Stimulated activated CD4-positive, alpha-beta T cell treated with anti-CD3 and anti-CD28 coated beads, Interleukin-4, amount 100 ng/mL, for 1 hour (primary cell): ENCODE measurements around the gene NDUFA8.

ENCODE experiments used
- DNase-seq: peaks from one replicate; pipeline ENCODE4 v3.0.0-alpha.2; 2020

The NDUFA8 gene

DNA sequence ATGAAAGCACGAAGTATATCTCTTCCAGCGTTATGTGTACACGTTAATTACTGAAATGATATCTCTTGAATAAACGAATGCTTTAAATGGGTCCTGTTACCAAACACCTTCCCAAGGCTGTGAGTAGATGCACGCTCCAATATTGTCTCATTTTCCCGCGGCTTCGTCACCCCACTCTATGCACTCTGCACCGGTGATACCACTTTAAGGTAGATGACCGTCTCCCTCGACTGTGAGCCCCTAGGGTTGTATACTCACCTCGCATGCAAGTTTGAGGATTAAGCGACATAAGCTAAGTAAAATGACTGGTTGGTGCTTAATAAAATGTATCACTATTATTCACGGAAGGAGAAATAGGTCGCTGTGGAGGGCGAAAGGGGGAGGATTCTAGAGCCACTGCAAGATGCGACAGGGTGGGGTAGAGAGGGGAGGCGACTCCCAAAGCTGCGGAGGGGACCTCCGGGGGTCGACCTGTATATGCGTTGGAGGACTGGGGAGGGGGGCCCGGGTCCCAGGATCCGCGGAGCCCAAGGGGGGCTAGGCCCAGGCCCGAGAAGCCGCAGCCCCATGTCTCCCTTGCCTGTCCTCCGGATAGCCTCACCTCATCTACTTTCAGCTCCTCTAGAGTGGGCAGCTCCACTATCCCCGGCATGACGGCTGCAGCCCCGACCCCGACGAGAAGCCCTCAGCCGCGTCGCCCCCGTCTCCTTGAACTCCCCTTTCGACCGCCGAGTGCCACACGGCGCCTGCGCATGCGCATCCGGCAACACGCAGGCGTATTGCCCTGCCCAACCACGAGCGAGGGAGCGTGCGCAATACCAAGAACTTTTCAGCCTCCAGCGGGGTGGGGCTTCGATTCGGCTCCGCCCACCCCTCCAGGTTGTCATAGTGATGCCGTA is at the start of gene NDUFA8, which contains the start of gene MORN5:
Gene NDUFA8, minus strand, starts transcription at position 754 of the 899 bp plus-strand sequence. Its CDS starts 102 bp downstream, at position 652.
Gene MORN5, plus strand, starts transcription at position 883 of the 899 bp plus-strand sequence. CDS start 65 bp downstream, outside the sequence.
- peak; percentile 96 for DNase-seq

DNA sequence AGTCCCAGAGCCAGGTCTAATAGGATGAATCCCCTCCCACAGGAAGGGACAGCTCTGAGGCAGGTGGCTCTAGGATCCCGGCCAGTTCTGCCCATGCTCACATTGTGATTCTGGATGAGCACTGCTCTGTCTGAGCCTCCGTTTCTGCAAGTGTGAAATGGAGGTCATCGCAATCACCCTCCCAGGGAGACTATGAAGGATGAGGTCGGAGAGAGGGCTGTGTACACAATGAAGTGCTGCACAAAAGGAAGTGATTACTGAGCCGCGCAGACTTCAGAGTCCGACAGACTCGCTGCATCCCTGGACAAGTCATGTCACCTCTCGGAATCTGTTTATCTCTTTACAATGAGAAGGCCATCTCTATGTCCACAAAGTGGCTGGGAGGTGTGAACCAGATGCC is 47.5 kb upstream of the NDUFA8 start:
- no peak for DNase-seq

- DNase-seq: no peak
Measured at GRCh38 chr9:122206118-122207046, 46.8 kb upstream of the NDUFA8 start.

GRCh38 chr9:122205176-122205575 is 45.6 kb upstream of the NDUFA8 start:
- DNase-seq: no peak

DNA sequence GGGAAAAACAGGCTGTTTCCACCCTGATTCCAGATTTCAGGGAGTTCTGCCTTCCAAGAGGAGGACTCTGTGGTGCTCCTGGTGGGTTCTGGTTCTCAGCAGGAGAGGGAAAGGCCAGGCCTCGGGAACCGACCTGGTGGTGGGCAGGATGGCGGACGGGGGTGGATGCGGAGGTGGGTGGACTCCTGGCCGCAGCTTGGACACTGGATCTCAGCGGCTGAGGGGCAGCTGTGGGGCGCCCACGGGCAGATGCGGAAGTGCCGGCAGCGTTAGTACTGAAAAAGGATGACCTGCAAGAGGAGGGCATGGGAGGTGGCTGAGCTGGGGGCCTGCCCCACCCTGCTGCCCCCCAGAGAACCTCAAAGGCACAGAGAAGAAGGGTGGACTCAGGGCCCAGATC is 44.9 kb upstream of the NDUFA8 start:
- no peak for DNase-seq

DNA sequence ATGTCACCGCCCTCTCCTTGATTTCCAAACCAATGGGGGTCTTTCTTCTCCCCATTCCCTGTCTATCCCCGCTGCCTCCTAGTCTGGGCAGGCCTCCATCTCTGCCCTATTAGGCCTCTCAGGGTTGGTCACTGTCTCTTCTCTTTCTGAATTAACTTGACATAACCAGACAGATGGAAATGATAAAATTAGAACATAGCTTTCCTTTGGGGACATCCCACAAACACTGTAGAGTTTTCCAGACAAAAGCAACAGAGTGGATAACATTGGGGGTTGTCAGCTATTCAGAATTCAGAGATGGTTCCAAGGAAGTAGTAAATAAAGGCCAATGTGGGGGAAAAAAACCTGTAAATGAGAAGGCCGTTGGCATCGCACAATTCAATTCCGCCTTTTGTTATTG is 44.5 kb upstream of the NDUFA8 start:
- no peak for DNase-seq

GRCh38 chr9:122202111-122202510 is 42.5 kb upstream of the NDUFA8 start:
- no peak for DNase-seq

GRCh38 chr9:122201641-122202040 is 42.1 kb upstream of the NDUFA8 start:
- DNase-seq: no peak

DNA sequence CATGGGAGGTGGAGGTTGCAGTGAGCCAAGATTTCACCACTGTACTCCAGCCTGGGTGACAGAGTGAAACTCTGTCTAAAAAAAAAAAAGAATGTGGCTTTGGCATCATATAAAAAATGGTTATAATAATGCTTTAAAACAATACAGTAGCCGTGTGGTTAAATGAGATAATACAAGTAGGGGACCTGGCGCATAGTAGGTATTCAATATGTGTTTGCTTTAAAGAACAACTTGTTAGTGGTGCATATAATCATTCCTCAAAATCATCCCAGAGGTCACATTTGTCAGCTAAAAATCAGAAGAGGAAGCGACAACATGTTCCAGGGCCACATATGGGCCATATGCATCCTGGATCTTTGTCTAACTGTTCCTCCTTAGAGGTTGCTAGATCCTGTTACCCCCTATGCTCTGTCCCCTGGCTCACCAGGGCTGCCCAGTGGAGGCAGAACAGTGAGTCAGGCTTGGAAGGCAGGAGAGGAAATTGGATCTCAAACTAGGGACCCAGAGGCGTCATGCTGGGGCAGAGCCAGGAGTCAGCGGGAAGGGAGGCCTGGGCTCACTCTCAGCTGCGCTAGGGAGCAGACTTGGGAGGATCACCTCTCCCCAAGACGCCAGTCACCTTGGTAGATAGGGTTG is 41.5 kb upstream of the NDUFA8 start:
- DNase-seq: no peak

- DNase-seq: no peak
Measured at GRCh38 chr9:122197882-122198281, 38.3 kb upstream of the NDUFA8 start.

GRCh38 chr9:122197426-122197825 is 37.8 kb upstream of the NDUFA8 start:
- no peak for DNase-seq

DNA sequence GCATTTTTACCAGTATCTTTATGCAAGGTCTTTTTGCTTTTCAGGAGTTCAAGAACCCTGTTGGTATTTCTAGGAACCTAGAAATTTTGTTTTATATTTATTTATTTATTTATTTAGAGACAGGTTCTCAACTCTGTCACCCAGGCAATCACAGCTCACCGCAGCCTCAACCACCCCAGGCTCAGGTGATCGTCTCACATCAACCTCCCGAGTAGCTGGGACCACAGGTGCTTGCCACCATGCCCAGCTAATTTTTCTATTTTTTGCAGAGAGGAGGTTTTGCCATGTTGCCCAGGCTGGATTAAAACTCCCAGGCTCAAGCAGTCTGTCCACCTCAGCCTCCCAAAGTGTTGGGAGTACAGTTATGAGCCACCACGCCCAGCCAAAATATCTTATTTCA is 36.3 kb upstream of the NDUFA8 start:
- DNase-seq: no peak

DNA sequence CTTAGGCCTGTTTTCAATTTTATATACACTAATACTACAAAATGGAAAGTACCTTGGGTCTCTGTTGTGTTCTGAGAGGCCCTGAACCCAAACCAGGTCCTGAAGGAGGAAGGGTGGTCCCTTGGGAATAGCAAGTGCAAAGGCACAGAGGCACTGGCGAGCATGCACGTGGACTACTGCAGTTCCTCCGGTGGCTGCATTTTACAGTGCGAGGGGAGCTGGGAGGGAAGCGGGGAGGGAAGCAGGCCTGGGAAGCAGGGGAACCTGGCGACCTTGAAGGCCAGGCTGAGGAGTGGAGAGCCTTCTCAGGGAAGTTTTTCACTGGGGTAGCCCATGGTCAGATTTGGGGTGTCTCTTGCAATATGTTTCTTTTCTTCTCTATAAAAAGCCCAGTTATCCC is 34.1 kb upstream of the NDUFA8 start:
- no peak for DNase-seq

GRCh38 chr9:122192914-122193525 is 33.4 kb upstream of the NDUFA8 start:
- DNase-seq: no peak

DNA sequence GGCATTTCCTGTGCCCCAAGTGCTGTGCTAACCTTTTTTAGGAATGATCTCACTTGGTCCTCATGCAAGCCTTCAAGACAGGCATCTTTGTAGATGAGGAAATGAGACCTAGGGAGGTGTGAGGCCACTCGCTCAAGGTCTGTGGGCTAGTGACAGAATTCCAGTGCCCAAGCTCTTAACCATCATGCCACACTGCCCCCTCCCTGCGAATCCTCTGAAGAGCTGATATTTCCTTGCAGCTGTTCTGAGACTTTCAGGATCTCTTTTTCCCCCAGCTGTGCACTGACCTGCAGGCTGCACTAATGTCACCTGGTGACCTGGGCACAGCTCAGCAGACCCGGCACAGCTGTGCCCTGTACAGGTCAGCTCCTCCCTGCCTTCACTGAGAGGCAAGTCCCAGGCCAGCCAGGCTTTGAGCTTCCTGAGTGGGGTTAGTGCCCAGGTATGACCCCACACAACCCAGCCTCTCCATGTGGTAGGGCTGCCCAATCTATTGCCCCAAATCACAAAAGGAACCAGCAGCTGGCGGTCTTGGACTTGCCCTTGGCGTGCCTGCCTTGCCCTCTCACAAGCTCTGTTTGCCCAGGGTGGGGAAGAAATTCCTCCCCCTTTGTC is 32.8 kb upstream of the NDUFA8 start:
- no peak for DNase-seq

- DNase-seq: no peak
Measured at GRCh38 chr9:122191584-122191983, 32.0 kb upstream of the NDUFA8 start.

GRCh38 chr9:122190597-122191381 is 31.2 kb upstream of the NDUFA8 start:
- no peak for DNase-seq

DNA sequence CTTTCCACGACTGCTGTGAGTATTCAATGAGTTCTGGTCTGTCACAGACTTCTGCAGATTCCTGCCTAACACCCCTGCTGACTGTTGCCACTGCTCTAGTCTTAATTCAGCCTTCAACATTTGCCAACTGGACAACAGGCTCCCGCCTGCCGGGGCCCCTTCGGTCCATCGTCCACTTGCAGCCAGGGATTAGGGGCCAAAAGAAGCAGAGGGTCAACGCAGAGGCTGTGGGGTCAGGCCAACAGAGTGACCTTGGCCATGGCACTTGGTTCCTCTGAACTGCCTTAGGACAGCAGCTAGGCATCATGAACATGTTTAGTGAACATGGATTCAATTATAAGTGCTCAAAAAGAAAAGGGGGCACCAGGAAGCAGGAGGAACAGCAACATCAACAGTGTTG is 28.8 kb upstream of the NDUFA8 start:
- DNase-seq: no peak

- no peak for DNase-seq
Measured at GRCh38 chr9:122186777-122187470, 27.3 kb upstream of the NDUFA8 start.

- no peak for DNase-seq
Measured at GRCh38 chr9:122186301-122186700, 26.7 kb upstream of the NDUFA8 start.

DNA sequence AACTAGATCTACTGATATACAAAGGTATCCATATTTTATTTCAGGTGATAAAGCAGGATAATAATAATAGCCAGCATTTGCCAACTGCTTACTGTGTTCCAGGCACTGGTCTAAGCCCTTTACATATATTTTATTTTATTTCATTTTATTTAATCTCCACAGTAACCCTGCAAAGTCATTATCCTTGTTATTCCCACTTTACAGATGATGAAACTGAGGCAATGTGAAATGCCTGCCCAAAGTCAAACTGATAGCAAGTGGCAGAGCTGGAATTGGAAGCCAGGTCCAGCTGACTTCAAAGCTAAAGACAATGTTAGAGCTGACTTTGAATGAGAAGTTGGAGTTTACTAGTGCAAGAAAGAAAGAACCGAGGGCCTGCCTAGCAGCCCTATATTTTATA is 25.0 kb upstream of the NDUFA8 start:
- no peak for DNase-seq
